ENCODE results near the gene VENTX. TPM values are rescaled to one million over a fixed set of nuclear protein-coding genes. Genes with fewer than 3 reads are reported as not detected.

Gene VENTX
- total RNA-seq, 1 experiment from 2014 or later, result not detected

GRCh38 chr10:133267293-133267692 lies 29.6 kb downstream of the VENTX start:
- no peaks in the 10 kb centered on the region for H3K27me3 ChIP-seq (ENCODE audit: control insufficient read depth, insufficient read depth, low read length)
- H3K4me1 ChIP-seq (ENCODE audit: control insufficient read depth, insufficient read depth, low read length), result peaks cover 4% of the 10 kb centered on the region
- intact Hi-C loops (cut with micrococcal nuclease; ENCODE audit: unreplicated experiment), result no loop called here
- ATAC-seq (no peak), DNase-seq (ENCODE audit: low read depth, low spot score) (no peak)
- in situ Hi-C loops (cut with HindIII; ENCODE audit: low pct_unique_long_range_greater_than_20kb, low sequenced_read_pairs), result no loop called here
- H3K27ac ChIP-seq (ENCODE audit: low read length), result no peak overlapping the region
- ChIA-PET POLR2A (no interaction called here), CTCF (interaction anchor here (0.6 to 0.7 kb wide), 2 partner anchors 53 to 107 kb away, joined by 3 to 5 read pairs; no protein-coding TSS in a partner anchor)
- no peak overlapping the region for H3K4me3 ChIP-seq (ENCODE audit: low read depth in 2 of 2, low read length in 2 of 2)
- no peaks in the 10 kb centered on the region for H3K36me3 ChIP-seq (ENCODE audit: control insufficient read depth, insufficient read depth, low read length)
- no TSS peak for BruUV-seq (replicated peaks)
- no peaks in the 10 kb centered on the region for H3K9me3 ChIP-seq (ENCODE audit: control insufficient read depth, insufficient read depth, low read depth, low read length)
- TF ChIP-seq POLR2AphosphoS5 (IDR thresholded peaks at IDR 0.05; ENCODE audit: low read depth, low read length), result no peak
- no peak for TF ChIP-seq SIN3A (IDR thresholded peaks at IDR 0.05; ENCODE audit: borderline replicate concordance, insufficient read depth, low read depth, low read length)
- TF ChIP-seq, protein P1, sequence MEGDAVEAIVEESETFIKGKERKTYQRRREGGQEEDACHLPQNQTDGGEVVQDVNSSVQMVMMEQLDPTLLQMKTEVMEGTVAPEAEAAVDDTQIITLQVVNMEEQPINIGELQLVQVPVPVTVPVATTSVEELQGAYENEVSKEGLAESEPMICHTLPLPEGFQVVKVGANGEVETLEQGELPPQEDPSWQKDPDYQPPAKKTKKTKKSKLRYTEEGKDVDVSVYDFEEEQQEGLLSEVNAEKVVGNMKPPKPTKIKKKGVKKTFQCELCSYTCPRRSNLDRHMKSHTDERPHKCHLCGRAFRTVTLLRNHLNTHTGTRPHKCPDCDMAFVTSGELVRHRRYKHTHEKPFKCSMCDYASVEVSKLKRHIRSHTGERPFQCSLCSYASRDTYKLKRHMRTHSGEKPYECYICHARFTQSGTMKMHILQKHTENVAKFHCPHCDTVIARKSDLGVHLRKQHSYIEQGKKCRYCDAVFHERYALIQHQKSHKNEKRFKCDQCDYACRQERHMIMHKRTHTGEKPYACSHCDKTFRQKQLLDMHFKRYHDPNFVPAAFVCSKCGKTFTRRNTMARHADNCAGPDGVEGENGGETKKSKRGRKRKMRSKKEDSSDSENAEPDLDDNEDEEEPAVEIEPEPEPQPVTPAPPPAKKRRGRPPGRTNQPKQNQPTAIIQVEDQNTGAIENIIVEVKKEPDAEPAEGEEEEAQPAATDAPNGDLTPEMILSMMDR (IDR thresholded peaks at IDR 0.05), result no peak
- TF ChIP-seq, protein P2, sequence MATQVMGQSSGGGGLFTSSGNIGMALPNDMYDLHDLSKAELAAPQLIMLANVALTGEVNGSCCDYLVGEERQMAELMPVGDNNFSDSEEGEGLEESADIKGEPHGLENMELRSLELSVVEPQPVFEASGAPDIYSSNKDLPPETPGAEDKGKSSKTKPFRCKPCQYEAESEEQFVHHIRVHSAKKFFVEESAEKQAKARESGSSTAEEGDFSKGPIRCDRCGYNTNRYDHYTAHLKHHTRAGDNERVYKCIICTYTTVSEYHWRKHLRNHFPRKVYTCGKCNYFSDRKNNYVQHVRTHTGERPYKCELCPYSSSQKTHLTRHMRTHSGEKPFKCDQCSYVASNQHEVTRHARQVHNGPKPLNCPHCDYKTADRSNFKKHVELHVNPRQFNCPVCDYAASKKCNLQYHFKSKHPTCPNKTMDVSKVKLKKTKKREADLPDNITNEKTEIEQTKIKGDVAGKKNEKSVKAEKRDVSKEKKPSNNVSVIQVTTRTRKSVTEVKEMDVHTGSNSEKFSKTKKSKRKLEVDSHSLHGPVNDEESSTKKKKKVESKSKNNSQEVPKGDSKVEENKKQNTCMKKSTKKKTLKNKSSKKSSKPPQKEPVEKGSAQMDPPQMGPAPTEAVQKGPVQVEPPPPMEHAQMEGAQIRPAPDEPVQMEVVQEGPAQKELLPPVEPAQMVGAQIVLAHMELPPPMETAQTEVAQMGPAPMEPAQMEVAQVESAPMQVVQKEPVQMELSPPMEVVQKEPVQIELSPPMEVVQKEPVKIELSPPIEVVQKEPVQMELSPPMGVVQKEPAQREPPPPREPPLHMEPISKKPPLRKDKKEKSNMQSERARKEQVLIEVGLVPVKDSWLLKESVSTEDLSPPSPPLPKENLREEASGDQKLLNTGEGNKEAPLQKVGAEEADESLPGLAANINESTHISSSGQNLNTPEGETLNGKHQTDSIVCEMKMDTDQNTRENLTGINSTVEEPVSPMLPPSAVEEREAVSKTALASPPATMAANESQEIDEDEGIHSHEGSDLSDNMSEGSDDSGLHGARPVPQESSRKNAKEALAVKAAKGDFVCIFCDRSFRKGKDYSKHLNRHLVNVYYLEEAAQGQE (IDR thresholded peaks at IDR 0.05; ENCODE audit: insufficient read depth in 1 of 2, low read depth in 2 of 2, low read length in 1 of 2), result no peak

DNA sequence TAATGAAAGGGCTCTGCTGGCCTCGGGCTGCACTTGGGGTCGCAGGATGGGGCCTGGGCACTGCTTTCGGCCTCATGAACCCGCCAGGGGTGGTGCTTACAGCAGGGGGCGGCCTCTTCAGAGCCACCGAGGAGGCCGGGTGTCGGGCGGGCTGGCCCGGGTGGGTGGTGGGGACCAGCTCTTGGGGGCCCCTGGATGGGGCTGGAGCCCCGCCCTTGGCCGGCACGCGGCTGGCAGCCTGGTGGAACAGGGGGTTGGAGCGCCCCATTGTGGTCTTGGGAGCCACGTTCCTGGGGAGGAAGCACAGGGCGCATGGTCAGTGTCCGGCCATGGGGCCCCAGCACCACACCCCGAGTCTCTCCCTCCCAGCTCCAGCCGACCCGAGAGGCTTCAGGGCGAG lies 30.2 kb downstream of the VENTX start:
- no TSS peak for BruUV-seq (replicated peaks)
- ATAC-seq (no peak), DNase-seq (ENCODE audit: low read depth, low spot score) (no peak)
- H3K27ac ChIP-seq (ENCODE audit: low read length), result no peak overlapping the region
- TF ChIP-seq, protein P2 (IDR thresholded peaks at IDR 0.05; ENCODE audit: insufficient read depth in 1 of 2, low read depth in 2 of 2, low read length in 1 of 2), result no peak
- no peak for TF ChIP-seq POLR2AphosphoS5 (IDR thresholded peaks at IDR 0.05; ENCODE audit: low read depth, low read length)
- TF ChIP-seq SIN3A (IDR thresholded peaks at IDR 0.05; ENCODE audit: borderline replicate concordance, insufficient read depth, low read depth, low read length), result no peak
- no peak for TF ChIP-seq TCF7L2 (IDR thresholded peaks at IDR 0.05; ENCODE audit: low read depth, low read length)
- TF ChIP-seq, protein P1 (IDR thresholded peaks at IDR 0.05), result no peak; the same call in 1 of the 2 replicates
- H3K4me1 ChIP-seq (ENCODE audit: control insufficient read depth, insufficient read depth, low read length), result no peaks in the 10 kb centered on the region
- no peaks in the 10 kb centered on the region for H3K36me3 ChIP-seq (ENCODE audit: control insufficient read depth, insufficient read depth, low read length)
- H3K9me3 ChIP-seq (ENCODE audit: control insufficient read depth, insufficient read depth, low read depth, low read length), result no peaks in the 10 kb centered on the region
- H3K4me3 ChIP-seq (ENCODE audit: low read depth in 2 of 2, low read length in 2 of 2), result no peak overlapping the region
- POLR2A ChIA-PET, result no interaction called here
- CTCF ChIA-PET, result interaction anchor here (0.6 to 0.7 kb wide), 2 partner anchors 53 to 107 kb away, joined by 3 to 5 read pairs; no protein-coding TSS in a partner anchor
- intact Hi-C loops (cut with micrococcal nuclease; ENCODE audit: unreplicated experiment), result no loop called here
- H3K27me3 ChIP-seq (ENCODE audit: control insufficient read depth, insufficient read depth, low read length), result no peaks in the 10 kb centered on the region
- in situ Hi-C loops (cut with HindIII; ENCODE audit: low pct_unique_long_range_greater_than_20kb, low sequenced_read_pairs), result no loop called here

Data from Panc1 (cell line).